ENCODE measurements around the gene EIF1. TPM values are rescaled to one million over a fixed set of nuclear protein-coding genes. Genes with fewer than 3 reads are reported as not detected.

EIF1 gene
- total RNA-seq, 1 experiment from 2014 or later = 1,082 TPM

DNA sequence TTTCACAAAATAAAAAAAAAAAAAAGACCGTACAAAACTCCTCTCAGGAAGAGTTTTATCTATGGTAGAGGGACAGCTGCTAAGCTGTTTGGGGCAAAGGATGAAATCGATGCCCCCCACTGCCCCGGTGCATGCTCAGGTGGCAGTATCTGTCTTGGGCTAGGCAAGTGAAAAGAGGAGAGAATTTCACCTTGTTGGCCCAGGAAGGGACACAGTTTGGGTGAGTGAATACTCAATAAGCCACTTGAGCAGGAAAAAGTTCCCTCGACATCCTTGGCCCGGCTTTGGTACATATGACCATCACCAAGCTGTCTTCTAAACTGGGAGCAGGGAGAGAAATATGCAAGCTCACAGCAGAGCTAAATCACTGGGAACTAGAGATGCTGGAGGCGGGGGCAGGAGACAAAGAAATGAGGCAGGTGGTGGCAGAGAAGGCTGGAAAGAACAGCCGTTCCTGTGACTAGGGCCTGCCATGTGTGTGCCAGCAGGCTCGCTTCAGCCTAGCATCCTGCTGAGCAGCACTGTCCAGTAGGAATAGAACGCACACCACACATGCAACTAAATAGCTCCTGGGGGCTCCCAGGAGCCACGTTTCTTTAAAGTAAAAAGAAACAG is 8.2 kb upstream of the EIF1 start:
- CTCF ChIA-PET = interaction anchor here (4.6 kb wide), 1 partner anchor 14 kb away, joined by 15 read pairs; no protein-coding TSS in a partner anchor
- intact Hi-C loops (cut with micrococcal nuclease) = no loop called here

More for the DNA sequence above, 8.2 kb upstream of the EIF1 start:
- no peak overlapping the region for H2AFZ ChIP-seq (ENCODE audit: low read depth, low read length, poor library complexity, severe bottlenecking)
- peaks cover 8 to 18% of the 10 kb centered on the region in 2 experiments for H3K4me1 ChIP-seq (ENCODE audit: control insufficient read depth in 1 of 2, insufficient read depth in 2 of 2, low read length in 2 of 2)
- no peak overlapping the region for H3K27ac ChIP-seq (ENCODE audit: low read depth, low read length)
- ChIA-PET POLR2A (interaction anchor here (4.2 to 5.7 kb wide), 2 partner anchors 8 to 11 kb away, joined by 17 to 112 read pairs; partner anchors contain the start of gene EIF1), RAD21 (ENCODE audit: low non-redundant PET in 1 of 2, low total read pairs in 2 of 2, uncharacterized antibody in 2 of 2, unreplicated experiment in 2 of 2) (no interaction called here)
- TF ChIP-seq CEBPB (IDR thresholded peaks at IDR 0.05; ENCODE audit: low read depth) = no peak
- TF ChIP-seq EZH2phosphoT487 (IDR thresholded peaks at IDR 0.05; ENCODE audit: borderline replicate concordance) = no peak
- no peak for TF ChIP-seq FOSL1 (IDR thresholded peaks at IDR 0.05; ENCODE audit: low read depth)
- TF ChIP-seq ZNF274 (IDR thresholded peaks at IDR 0.05; ENCODE audit: low read depth, low read length) = no peak
- TF ChIP-seq YY1 (IDR thresholded peaks at IDR 0.05; ENCODE audit: extremely low read depth, insufficient replicate concordance, low read depth, low read length) = no peak
- TF ChIP-seq SRF (IDR thresholded peaks at IDR 0.05; ENCODE audit: low read depth) = no peak
- no peak for TF ChIP-seq POLR2A (IDR thresholded peaks at IDR 0.05; ENCODE audit: borderline replicate concordance, extremely low read depth, insufficient read depth, insufficient read length)
- TF ChIP-seq, protein P1, sequence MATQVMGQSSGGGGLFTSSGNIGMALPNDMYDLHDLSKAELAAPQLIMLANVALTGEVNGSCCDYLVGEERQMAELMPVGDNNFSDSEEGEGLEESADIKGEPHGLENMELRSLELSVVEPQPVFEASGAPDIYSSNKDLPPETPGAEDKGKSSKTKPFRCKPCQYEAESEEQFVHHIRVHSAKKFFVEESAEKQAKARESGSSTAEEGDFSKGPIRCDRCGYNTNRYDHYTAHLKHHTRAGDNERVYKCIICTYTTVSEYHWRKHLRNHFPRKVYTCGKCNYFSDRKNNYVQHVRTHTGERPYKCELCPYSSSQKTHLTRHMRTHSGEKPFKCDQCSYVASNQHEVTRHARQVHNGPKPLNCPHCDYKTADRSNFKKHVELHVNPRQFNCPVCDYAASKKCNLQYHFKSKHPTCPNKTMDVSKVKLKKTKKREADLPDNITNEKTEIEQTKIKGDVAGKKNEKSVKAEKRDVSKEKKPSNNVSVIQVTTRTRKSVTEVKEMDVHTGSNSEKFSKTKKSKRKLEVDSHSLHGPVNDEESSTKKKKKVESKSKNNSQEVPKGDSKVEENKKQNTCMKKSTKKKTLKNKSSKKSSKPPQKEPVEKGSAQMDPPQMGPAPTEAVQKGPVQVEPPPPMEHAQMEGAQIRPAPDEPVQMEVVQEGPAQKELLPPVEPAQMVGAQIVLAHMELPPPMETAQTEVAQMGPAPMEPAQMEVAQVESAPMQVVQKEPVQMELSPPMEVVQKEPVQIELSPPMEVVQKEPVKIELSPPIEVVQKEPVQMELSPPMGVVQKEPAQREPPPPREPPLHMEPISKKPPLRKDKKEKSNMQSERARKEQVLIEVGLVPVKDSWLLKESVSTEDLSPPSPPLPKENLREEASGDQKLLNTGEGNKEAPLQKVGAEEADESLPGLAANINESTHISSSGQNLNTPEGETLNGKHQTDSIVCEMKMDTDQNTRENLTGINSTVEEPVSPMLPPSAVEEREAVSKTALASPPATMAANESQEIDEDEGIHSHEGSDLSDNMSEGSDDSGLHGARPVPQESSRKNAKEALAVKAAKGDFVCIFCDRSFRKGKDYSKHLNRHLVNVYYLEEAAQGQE (IDR thresholded peaks at IDR 0.05; ENCODE audit: low read depth) = no peak
- TF ChIP-seq ZFX (IDR thresholded peaks at IDR 0.05) = no peak
- no peak for TF ChIP-seq POLR2AphosphoS5 (IDR thresholded peaks at IDR 0.05; ENCODE audit: low read depth, low read length)
- no peak for TF ChIP-seq CBX3 (IDR thresholded peaks at IDR 0.05; ENCODE audit: low read depth)
- no peak for TF ChIP-seq JUND (IDR thresholded peaks at IDR 0.05)
- TF ChIP-seq, protein P2, sequence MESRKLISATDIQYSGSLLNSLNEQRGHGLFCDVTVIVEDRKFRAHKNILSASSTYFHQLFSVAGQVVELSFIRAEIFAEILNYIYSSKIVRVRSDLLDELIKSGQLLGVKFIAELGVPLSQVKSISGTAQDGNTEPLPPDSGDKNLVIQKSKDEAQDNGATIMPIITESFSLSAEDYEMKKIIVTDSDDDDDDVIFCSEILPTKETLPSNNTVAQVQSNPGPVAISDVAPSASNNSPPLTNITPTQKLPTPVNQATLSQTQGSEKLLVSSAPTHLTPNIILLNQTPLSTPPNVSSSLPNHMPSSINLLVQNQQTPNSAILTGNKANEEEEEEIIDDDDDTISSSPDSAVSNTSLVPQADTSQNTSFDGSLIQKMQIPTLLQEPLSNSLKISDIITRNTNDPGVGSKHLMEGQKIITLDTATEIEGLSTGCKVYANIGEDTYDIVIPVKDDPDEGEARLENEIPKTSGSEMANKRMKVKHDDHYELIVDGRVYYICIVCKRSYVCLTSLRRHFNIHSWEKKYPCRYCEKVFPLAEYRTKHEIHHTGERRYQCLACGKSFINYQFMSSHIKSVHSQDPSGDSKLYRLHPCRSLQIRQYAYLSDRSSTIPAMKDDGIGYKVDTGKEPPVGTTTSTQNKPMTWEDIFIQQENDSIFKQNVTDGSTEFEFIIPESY (IDR thresholded peaks at IDR 0.05; ENCODE audit: extremely low read depth, insufficient replicate concordance, low read length) = no peak
- no TSS peak for BruUV-seq (replicated peaks)
- H3K9me3 ChIP-seq (ENCODE audit: control insufficient read depth in 1 of 2, insufficient read depth in 1 of 2, low read depth in 1 of 2, low read length in 2 of 2) = peaks cover 0 to 5% of the 10 kb centered on the region in 2 experiments; a peak in 1 of 4 replicates
- H3K9me2 ChIP-seq (ENCODE audit: insufficient read depth) = no peaks in the 10 kb centered on the region
- H3K79me2 ChIP-seq (ENCODE audit: insufficient read depth, low read length) = no peaks in the 10 kb centered on the region
- no peaks in the 10 kb centered on the region for H3K27me3 ChIP-seq (ENCODE audit: insufficient read depth, low read length)
- no peaks in the 10 kb centered on the region for H4K20me1 ChIP-seq (ENCODE audit: insufficient read depth)
- ATAC-seq (no peak), DNase-seq (ENCODE audit: low read depth, low spot score) (no peak)
- no peak overlapping the region for H3K4me3 ChIP-seq (replicated peaks in 1 of 2; ENCODE audit: low read depth in 1 of 2, low read length in 2 of 2)
- H3K4me2 ChIP-seq (ENCODE audit: low read length) = no peak overlapping the region
- no peak overlapping the region for H3K9ac ChIP-seq (ENCODE audit: low read length)
- H3K36me3 ChIP-seq (ENCODE audit: control insufficient read depth in 1 of 2, insufficient read depth in 2 of 2, low read length in 2 of 2) = no peaks in the 10 kb centered on the region

All from HCT116 (cell line).